DMS 273 (cell line): Measurements from ENCODE around the gene CEBPG.

Experiments
- DNase-seq: peaks from one replicate; lab custom pipeline; 2025; ENCODE audit not compliant: unreplicated experiment; lab: John Stamatoyannopoulos, UW

Gene CEBPG

GRCh38 chr19:33418871-33419787 lies 45.6 kb downstream of the CEBPG start:
- no peak for DNase-seq

- DNase-seq, result no peak
Measured at GRCh38 chr19:33419788-33420130, 46.2 kb downstream of the CEBPG start.

- DNase-seq, result no peak
Measured at GRCh38 chr19:33420821-33421220, 47.3 kb downstream of the CEBPG start.

GRCh38 chr19:33421368-33421767 lies 47.9 kb downstream of the CEBPG start:
- no peak for DNase-seq

DNA sequence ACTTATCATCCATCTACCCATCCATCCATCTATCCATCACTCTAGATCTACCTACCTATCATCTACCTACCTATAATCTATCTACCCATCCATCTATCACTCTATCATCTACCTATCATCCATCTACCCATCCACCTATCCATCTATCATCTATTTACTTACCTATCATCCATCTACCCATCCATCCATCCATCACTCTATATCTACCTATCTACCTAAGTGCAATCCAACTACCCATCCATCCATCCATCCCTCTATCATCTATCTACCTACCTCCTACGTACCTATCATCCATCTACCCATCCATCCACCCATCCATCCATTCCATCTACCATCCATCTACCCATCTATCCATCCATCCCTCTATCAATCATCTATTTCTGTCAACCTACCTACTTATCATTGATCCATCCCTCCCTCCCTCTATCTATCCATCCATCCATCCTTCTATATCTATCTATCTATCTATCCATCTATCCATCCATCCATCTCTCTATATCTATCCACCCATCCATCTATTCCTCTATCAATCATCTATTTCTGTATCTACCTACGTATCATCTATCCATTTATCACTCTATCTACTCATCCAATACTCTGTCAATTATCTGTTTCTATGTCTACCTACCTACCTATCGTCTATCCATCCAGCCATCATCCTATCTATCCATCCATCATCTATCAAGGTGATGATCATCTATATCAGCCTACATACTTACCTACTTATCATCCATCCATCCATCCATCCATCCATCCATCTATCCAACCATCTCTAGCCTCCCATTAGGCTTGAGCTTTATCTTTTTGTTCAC lies 49.1 kb downstream of the CEBPG start:
- DNase-seq, result no peak

DNA sequence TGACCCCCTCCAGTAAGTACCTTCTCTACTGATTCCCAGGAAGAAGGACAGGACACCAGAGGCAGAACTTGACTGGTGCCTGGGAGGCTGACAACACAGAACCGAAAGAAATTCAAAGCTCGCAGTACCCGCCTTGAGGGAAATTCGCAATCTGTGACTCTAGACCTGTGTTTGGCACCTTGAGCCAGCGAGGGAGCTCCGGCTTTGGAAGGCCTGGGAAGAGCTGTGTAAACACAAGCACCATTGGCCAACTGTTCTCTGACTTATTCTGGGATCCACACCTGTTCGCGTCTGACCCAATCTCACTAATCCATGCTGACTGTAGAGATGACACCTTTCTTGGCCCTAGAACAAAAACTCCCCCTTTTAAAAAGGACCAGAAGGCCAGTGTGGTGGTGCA lies 50.7 kb downstream of the CEBPG start:
- DNase-seq, result no peak

DNA sequence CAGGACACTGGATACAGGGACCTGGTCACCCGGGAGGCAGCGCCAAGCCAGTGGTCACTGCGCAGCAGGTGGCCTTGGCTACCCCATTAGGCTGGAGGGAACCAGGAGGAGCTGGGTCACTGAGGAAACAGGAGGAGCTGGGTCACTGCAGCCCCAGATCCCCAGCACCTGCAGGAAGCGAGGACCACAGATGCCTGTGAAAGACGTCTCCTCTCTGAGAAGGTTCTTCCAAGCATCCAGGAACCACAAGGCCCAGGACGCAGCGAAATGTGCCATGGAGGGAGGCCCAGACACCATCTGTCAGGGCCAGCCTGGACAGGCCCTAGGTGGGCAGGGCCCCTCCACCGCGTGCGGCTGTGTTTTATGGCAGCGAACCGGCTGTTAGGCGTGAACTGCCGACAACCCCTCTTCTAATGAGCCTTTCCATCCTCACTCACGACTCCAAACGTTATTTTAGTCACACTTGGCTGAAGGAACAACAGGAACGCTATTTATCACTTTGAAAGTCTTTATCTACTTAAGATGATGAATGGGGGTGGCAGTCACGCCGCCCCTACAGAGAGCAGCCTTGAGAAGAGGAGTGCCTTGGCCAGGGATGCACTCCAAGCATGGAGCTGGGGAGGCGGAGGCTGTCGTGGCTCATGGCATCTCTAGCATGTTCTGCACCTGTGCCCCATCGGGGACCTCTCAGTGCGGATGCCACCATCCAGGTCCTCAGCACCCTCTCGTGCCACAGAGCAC lies 53.3 kb downstream of the CEBPG start:
- DNase-seq, result peak; percentile 70

- no peak for DNase-seq
Measured at GRCh38 chr19:33427801-33428626, 54.5 kb downstream of the CEBPG start.

DNA sequence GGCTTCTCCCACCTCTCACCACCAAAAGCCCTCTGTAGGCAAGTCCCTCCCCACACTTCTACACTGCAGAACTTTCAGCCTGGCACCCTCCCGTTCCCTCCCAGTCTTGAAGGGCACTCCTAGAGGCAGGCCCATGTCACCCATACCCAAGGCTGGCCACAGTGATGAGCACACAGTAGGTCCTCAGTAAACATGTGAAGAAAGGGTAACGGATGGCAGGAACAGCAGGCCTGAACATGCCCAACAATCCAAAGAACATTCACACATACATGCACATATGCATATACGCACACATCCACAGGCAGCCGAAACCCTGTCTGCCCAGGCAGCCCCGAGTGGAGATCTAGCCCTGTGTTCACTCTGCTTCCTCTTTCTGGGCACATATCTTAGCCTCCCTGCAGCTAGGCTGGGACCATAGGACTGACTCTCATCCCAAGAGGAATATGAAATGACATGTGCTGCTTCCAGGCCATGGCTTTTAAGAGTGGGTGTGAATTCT lies 55.2 kb downstream of the CEBPG start:
- no peak for DNase-seq

DNA sequence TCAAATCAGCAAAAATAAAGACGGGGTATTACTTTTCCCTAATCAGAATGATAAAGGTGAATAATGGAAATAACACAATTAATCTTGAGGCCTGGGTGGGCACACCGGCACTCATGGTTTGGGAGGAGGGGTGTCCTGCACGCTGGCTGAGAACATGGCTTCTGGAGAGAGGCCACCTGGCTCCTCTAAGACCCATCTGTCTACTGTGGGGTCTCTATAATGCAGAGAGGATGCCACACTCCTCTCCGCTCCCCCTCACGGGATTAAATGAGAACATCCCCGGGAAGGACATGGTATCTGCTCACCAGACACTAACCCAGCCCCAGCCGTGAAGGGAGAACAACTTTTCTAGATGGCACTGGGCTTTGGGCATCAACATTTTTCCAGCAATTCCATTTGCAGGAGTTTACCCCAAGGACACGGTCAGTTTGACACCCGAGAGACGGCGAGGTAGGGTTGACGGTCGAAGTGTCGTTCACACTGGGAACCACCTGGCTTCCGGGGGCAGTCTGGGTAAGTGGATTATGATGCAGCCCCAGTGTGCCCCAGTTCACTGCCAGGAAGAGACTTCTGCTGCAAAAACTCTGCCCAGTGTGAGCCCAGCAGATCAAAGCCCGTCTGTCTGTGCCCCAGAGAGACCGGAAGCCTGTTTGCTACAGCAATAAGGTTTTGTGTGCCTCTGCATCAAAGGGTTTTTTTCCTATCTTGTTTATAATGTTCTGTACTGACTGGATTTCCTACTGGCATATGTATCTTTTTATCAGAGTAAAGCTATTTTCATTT lies 56.6 kb downstream of the CEBPG start:
- peak; percentile 29 for DNase-seq

- DNase-seq, result peak; percentile 86
Measured at GRCh38 chr19:33430674-33431277, 57.3 kb downstream of the CEBPG start.

DNA sequence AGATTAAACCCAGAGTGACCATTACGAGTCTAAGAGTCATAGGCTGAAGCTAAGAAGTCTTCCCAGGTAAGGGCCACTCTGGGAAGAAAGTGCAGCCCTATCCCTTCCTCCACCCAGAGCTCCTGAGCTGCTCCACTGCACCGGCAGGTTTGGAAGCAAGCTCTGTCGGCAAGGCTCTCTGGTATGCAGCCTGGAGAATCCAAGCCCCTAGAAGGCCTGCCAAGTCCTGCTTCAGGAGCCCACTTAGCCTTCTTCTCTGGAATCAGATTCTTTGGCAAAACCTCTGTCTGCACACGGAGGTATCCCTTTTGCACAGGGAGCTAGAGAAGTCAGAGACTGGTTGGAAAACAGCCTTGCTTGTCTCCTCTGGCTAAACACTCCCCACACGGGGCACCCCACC lies 58.5 kb downstream of the CEBPG start:
- DNase-seq, result no peak
